Activated naive CD4-positive, alpha-beta T cell treated with anti-CD3 and anti-CD28 coated beads, Interleukin-2, amount 50 U/mL, for 24 hours (primary cell): ENCODE results near the gene LRRN4.
"Not testable (repeated sequence)": the region's sequence is repeated elsewhere in the genome, so short reads cannot be mapped to it uniquely, and the experiment has no call there.

Experiments
- H3K27ac Mint-ChIP-seq: one replicate; pipeline ENCODE4 v1.8.0; 2021; ENCODE audit warnings: mild to moderate bottlenecking, mixed read lengths
- H3K27me3 Mint-ChIP-seq: one replicate; pipeline ENCODE4 v1.8.0; 2021; ENCODE audit warnings: mixed read lengths
- H3K36me3 Mint-ChIP-seq: one replicate; pipeline ENCODE4 v1.8.0; 2021; ENCODE audit warnings: mixed read lengths
- H3K4me1 Mint-ChIP-seq: one replicate; pipeline ENCODE4 v1.8.0; 2021; ENCODE audit warnings: mixed read lengths
- H3K4me3 Mint-ChIP-seq: one replicate; pipeline ENCODE4 v1.8.0; 2021; ENCODE audit warnings: mild to moderate bottlenecking, mixed read lengths
- H3K9me3 Mint-ChIP-seq: one replicate; pipeline ENCODE4 v1.8.0; 2021; ENCODE audit warnings: mixed read lengths

Gene LRRN4

DNA sequence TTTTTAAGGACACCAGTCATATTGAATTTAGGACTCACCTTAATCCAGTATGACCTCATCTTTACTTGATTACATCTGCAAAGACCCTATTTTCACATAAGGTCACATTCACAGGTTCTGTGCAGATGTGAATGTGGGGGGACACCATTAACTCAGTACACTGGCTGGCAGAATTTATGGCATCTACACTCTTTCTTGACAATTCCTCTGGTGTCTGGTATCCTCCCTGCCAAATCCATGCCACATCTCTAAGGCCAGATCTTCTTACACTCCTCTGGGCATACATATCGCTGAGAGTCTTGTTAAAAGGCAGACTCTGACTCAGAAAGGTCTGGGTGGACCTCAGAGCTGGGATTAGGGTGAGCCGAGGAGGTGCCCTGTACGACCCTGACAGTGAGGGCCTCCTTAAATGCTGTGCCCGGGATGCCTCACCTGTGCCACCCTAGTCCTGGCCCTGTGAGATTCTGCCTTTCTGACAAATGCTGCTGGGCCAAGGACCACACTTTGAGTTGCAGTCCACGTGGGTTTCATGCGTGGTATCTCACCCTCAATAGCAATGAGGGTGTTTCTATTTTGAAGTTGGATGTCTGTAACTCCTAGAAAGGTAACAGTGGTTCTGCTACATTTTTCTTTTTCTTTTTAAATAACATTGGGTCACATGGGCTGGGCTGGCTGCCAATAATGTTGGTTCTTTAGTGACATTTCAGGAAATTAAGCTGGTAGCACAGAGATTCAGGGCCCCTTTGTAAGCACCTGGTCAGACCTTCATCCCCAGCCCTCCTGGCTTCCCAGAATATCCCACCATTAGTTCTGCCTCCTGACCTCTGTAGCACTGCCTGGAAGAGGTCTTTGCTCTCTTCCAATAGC is 17.2 kb upstream of the LRRN4 start:
- no peaks in the 10 kb centered on the region for H3K27me3 Mint-ChIP-seq
- H3K9me3 Mint-ChIP-seq = no peaks in the 10 kb centered on the region
- H3K4me1 Mint-ChIP-seq = no peaks in the 10 kb centered on the region
- H3K36me3 Mint-ChIP-seq = no peaks in the 10 kb centered on the region
- no peak overlapping the region for H3K27ac Mint-ChIP-seq
- no peak overlapping the region for H3K4me3 Mint-ChIP-seq

DNA sequence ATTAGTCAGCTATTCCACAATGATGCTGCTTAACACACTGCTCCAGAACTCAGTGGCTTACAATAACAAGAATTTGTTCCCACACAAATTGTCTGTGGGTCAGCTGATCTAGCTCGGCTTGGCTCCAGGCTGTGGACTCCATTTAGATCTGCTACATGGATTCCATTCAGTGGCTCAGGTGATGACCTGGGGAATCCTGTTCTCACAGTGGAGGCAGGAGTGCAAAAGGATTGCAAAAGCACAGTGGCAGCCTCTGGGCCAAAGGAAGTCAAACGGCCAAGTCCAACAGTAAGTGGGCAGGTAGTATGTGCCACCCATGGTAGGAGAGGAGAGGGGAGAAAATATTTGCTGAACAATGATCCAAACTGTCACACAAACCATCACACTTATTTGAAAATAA is 15.8 kb upstream of the LRRN4 start:
- H3K27ac Mint-ChIP-seq = no peak overlapping the region
- H3K4me1 Mint-ChIP-seq = no peaks in the 10 kb centered on the region
- H3K27me3 Mint-ChIP-seq = no peaks in the 10 kb centered on the region
- no peaks in the 10 kb centered on the region for H3K9me3 Mint-ChIP-seq
- no peak overlapping the region for H3K4me3 Mint-ChIP-seq
- H3K36me3 Mint-ChIP-seq = no peaks in the 10 kb centered on the region

DNA sequence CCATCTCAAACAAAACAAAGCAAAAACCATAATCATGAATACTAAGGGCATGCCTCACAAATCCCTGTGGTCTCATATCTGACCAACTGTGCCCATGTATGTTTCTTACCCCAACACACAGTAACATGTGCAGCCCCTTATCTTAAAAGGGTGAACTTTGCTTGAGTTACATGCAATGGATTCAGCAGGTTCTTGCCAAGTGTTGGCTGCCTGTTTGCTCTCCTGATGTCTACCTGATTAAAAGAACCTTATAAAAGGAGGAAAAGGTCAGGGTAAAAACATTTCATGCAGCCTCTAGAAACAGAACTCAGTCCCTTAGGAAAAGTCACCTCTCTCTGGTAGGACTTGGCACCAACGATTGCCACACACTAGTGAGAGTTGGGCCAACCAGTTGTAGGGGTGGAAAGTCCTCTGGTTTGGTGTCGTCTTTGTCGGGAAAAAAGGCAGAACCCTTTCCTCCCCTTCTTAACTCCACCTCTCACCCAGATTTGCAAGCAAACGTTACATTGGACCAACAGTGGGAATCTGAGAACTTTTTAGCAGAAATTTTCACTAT is 14.0 kb upstream of the LRRN4 start:
- Mint-ChIP-seq H3K4me1 (no peaks in the 10 kb centered on the region), H3K9me3 (no peaks in the 10 kb centered on the region), H3K36me3 (no peaks in the 10 kb centered on the region), H3K27ac (no peak overlapping the region), H3K27me3 (no peaks in the 10 kb centered on the region), H3K4me3 (no peak overlapping the region)

DNA sequence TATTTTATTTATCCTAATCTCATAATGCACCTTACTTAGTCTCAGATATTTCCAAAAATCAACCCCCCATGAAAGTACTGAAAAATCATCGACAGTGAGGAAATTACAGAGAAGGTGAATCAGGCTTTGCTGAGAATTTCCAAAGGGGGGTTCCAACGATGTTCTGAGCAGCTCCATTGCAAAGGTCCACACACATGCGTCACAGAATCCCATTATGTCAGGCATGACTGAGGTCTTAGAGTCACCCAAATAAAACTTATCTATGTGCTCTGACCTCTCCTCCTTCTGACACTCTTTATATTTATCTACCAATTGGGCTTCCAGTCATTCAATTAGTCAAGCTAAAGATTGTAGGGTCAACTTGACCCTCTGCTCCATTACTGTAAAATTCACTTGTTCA is 12.7 kb upstream of the LRRN4 start:
- H3K4me3 Mint-ChIP-seq = no peak overlapping the region
- H3K27ac Mint-ChIP-seq = no peak overlapping the region
- no peaks in the 10 kb centered on the region for H3K36me3 Mint-ChIP-seq
- H3K9me3 Mint-ChIP-seq = no peaks in the 10 kb centered on the region
- no peaks in the 10 kb centered on the region for H3K4me1 Mint-ChIP-seq
- no peaks in the 10 kb centered on the region for H3K27me3 Mint-ChIP-seq

DNA sequence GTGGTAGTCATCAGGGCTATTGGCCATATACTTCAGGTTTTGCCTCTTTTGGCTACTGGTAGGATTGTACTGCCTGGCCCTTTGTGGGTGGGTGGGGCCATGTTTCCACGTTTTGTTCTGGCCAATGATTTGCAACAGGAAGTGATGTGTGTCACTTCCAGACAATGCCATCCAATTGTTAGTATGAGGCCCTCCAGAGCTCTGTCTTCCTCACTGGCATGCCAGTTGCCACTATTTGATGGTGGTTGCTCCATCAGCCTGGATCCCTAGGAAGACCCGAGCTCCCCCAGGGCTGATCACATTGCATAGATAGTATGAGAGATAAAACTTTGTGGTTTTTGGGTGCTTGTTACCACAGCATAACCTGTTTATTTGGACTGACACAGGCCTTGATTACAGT is 7.7 kb upstream of the LRRN4 start:
- Mint-ChIP-seq H3K9me3 (no peaks in the 10 kb centered on the region), H3K27me3 (peaks cover 5% of the 10 kb centered on the region), H3K36me3 (no peaks in the 10 kb centered on the region), H3K4me1 (no peaks in the 10 kb centered on the region), H3K27ac (no peak overlapping the region), H3K4me3 (no peak overlapping the region)

DNA sequence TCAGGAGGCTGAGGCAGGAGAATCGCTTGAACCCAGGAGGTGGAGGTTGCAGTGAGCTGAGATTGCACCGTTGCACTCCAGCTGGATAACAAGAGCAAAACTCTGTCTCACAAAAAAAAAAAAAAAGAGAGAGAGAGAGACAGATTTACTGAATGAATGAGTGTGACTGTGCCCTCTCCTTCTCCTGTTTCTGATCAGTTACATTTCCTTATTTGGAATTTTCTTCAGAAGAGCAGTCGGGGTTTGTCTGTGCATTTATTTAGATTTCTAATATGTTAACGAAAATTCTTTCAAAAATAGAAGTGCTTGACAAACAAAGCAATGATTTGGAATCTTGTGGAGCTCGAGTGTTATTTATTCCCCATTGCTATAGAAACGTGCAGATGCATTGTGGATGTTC is 6.4 kb upstream of the LRRN4 start:
- H3K4me3 Mint-ChIP-seq = no peak overlapping the region
- no peaks in the 10 kb centered on the region for H3K36me3 Mint-ChIP-seq
- peaks cover 5% of the 10 kb centered on the region for H3K27me3 Mint-ChIP-seq
- H3K4me1 Mint-ChIP-seq = no peaks in the 10 kb centered on the region
- H3K27ac Mint-ChIP-seq = no peak overlapping the region
- H3K9me3 Mint-ChIP-seq = no peaks in the 10 kb centered on the region

DNA sequence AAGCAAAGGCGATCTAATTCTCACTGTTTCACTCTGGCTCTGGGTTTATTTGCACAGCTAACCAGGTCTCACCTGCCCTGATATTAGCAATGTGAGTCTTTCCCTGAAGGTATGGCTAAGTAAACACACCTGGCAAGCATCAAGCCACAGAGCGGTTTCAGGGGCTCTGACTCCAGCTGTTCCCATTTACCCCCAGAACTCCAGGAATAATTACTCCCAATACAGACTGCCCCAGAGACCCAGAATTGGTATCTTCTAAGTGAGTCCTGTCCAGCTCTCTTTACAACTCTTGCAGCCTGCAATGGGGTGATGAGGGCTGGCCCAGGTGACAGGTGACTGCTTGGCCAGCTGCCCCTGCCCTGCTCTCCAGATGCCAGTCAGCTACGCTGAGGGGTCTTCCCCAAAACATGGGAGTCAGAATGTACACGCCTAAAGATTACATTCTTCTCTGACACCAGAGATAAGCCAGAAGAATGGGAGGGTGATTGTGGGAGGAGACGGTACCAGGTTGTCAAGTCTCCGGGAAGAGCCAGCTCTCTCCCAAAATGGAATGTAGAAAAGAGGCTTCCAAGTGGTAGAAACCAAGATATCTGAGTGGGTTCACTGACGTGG is 4.9 kb upstream of the LRRN4 start:
- Mint-ChIP-seq H3K36me3 (no peaks in the 10 kb centered on the region), H3K27ac (no peak overlapping the region), H3K9me3 (no peaks in the 10 kb centered on the region), H3K27me3 (peaks cover 5% of the 10 kb centered on the region), H3K4me3 (no peak overlapping the region), H3K4me1 (no peaks in the 10 kb centered on the region)

DNA sequence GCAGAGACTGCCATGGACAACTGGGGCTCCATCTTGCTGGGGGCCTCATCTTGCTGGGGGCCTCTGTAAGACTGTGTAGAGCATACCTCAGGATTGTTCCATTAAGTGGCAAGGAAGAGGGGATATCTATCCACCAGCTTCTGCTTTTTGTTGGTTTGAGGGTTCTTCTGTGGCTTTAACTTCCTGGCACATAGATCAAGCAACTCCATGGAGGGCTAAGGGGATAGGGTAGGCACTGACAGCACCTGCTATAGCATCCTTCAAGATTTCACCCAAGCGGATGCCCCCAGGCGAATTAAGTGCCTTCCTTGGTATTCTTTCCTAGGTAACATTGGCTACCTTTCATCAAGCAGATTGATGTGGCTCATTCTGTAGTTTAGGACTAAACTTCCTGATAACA is 3.8 kb upstream of the LRRN4 start:
- Mint-ChIP-seq H3K4me1 (peaks cover 5% of the 10 kb centered on the region), H3K4me3 (no peak overlapping the region), H3K27me3 (peaks cover 11% of the 10 kb centered on the region), H3K36me3 (no peaks in the 10 kb centered on the region), H3K27ac (no peak overlapping the region), H3K9me3 (no peaks in the 10 kb centered on the region)

DNA sequence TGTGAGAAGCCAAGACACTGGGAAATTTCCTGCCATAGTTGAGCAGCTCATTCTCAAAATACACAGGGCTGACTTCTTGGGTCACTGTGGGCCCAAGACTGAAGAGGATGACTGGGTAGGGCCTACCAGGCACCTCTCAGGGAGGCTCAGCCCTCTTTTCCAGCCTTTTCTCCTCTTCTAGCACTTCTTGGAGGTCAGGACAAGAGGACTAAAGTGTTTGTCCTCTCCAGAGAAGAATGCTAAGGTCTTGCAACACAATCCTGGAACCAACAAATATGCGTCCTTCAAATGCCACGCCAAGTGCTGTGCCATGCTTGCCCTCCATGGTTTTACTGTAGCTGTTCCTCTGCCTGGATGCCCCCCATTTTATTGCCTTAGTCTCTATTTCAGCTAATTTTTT is 3.3 kb upstream of the LRRN4 start:
- Mint-ChIP-seq H3K4me1 (peaks cover 5% of the 10 kb centered on the region), H3K9me3 (no peaks in the 10 kb centered on the region), H3K4me3 (no peak overlapping the region), H3K27ac (no peak overlapping the region), H3K27me3 (peaks cover 11% of the 10 kb centered on the region), H3K36me3 (no peaks in the 10 kb centered on the region)

DNA sequence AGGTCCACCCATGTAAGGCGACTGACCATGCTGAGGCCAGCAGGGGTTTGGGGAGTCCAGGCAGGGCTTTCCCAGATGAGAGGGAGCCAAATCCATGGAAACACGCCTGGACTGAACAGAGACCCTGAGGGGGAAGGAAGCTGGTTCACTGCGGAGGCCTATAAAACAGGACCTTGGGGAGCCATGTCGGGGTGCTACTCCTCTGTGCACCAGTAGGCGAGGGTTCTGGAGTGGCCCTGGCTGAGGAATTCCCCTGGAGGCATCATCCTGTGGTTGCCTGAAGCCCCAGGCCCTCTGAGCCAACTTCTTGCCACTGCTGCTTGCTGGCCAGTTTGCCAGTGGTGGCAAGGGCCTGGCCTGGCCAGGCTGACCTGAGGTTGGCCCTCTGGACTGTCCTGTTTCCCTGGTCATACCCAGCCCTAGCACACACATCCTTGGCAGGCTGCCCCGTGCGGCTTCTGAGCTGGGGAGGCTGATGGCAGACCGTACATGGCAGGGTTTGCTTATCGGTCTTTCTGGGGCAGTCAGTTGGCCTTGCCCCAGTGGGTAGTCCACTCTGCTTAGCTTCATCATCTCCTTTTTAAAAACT is 2.2 kb upstream of the LRRN4 start:
- no peak overlapping the region for H3K4me3 Mint-ChIP-seq
- H3K27me3 Mint-ChIP-seq = peaks cover 11% of the 10 kb centered on the region
- H3K4me1 Mint-ChIP-seq = peaks cover 5% of the 10 kb centered on the region
- no peaks in the 10 kb centered on the region for H3K9me3 Mint-ChIP-seq
- no peak overlapping the region for H3K27ac Mint-ChIP-seq
- no peaks in the 10 kb centered on the region for H3K36me3 Mint-ChIP-seq

DNA sequence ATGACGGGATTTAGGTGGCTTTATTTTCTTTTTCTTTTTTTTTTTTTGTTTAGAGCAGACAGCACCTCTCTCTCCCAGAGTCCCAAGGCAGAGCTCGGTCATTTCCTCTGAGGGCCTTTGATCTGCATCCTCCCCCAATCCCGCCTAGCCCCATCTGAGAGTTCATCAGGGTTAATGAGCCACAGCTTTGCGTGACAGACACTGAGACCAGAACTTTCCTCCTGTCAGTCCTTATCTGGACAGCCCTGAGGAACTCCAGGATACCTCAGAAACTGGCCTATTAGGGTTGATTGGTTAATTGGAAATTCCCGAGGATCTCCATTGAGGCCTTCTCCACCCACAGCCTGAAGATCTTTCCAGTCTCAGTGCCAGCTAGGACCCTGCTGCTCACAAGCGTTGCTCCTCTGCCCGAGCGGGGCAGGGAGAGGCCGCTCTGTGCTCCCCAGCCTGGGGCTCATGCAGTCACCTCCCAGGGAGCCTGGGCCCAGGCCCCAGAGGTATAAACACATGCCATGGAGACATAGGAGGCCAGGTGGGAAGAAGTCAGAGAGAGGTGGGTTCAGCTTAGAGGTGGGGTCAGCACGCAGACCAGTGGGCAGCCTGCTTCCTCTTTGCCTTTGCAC is 1.4 kb upstream of the LRRN4 start:
- Mint-ChIP-seq H3K27me3 (peaks cover 17% of the 10 kb centered on the region), H3K4me3 (no peak overlapping the region), H3K27ac (no peak overlapping the region), H3K36me3 (no peaks in the 10 kb centered on the region), H3K4me1 (peaks cover 5% of the 10 kb centered on the region), H3K9me3 (no peaks in the 10 kb centered on the region)

DNA sequence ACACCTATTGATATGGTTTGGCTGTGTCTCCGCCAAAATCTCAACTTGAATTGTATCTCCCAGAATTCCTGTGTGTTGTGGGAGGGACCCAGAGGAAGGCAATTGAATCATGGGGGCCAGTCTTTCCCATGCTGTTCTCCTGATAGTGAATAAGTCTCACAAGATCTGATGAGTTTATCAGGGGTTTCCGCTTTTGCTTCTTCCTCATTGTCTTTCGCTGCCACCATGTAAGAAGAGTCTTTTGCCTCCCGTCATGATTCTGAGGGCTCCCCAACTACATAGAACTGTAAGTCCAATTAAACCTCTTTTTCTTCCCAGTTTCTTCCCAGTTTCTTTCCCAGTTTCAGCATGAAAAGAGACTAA is 810 bp upstream of the LRRN4 start:
- H3K36me3 Mint-ChIP-seq, H3K4me3 Mint-ChIP-seq, H3K27ac Mint-ChIP-seq, H3K9me3 Mint-ChIP-seq, H3K4me1 Mint-ChIP-seq: not testable (repeated sequence)
- H3K27me3 Mint-ChIP-seq = peaks cover 18% of the 10 kb centered on the region

DNA sequence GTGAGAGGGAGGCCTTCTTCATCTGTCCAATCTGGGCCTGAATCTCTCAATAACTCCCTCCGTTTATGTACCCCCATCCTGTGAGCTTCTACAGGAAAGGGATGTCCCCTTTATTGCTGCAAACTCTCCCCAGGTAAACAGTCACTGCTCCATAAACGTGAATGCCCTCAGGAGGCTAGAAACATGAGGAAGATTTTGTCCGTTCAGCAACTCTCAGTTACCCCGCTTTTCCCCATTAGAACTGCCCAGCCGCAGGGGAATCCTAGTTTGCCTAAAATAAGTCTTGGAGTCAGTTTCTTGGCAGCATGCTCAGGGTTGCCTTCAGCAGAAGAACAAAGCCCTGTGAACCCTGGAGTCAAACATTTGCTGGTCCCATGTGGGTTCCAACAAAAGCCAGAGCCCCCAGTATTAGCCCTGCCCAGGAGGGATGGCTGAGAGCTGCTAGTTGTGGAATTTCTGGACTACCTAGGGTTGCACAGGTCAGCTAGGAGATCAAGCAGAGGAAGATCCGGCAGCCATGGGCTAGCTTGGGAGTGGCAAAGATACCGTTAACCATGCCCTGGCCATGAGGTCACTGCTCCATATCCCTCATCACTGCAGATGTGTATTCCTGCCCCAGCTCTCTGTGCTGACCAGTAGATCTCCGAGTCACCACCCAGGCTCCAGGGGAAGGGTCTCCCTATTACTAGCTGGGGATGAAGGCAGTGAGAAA is 640 bp downstream of the LRRN4 start:
- peaks cover 5% of the 10 kb centered on the region for H3K4me1 Mint-ChIP-seq
- H3K4me3 Mint-ChIP-seq = peak overlapping the region; percentile 67
- H3K9me3 Mint-ChIP-seq = no peaks in the 10 kb centered on the region
- peaks cover 13% of the 10 kb centered on the region for H3K27me3 Mint-ChIP-seq
- H3K36me3 Mint-ChIP-seq = no peaks in the 10 kb centered on the region
- H3K27ac Mint-ChIP-seq = no peak overlapping the region

DNA sequence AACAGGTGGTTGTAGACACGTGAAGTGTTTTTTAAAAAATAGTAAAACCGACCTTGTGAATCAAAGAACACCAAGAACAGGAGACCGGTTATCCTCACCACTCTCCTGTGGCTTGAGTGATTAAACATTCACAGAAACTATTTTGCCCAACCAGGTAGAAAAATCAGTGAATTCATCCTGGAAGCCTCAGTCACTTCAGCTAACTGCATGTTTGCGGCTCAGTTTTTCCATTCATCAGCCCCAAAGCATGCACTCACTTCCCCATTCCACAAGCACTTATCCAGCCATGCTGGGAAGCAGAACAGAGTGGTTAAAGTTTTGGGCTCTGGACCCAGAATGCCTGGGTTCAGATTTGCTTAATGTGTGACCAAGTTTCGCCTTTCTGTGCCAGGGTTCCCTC is 2.4 kb downstream of the LRRN4 start:
- H3K4me1 Mint-ChIP-seq = peaks cover 5% of the 10 kb centered on the region
- no peak overlapping the region for H3K27ac Mint-ChIP-seq
- peaks cover 13% of the 10 kb centered on the region for H3K27me3 Mint-ChIP-seq
- no peak overlapping the region for H3K4me3 Mint-ChIP-seq
- no peaks in the 10 kb centered on the region for H3K9me3 Mint-ChIP-seq
- H3K36me3 Mint-ChIP-seq = no peaks in the 10 kb centered on the region

DNA sequence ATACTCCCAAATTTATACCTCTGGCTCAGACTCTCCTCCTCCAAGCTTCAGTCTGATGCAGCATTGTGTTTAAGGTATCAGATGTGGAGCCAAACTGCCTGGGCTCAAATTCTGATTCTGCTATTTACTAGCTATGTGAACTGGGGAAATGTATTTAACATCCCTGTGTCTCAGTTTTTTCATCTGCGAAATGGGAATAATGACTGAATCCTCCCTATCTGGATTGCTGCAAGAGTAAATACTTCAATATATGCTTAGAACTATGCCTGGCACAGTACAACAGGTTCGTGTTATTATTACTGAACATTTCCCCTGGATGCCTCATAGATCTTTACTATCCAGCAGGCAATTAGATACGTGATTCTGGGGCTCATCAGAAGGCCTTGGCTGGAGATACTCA is 5.5 kb downstream of the LRRN4 start:
- Mint-ChIP-seq H3K27ac (no peak overlapping the region), H3K36me3 (no peaks in the 10 kb centered on the region), H3K9me3 (no peaks in the 10 kb centered on the region), H3K4me1 (peaks cover 5% of the 10 kb centered on the region), H3K4me3 (no peak overlapping the region), H3K27me3 (peaks cover 13% of the 10 kb centered on the region)
